OCI-LY7 (cell line): ENCODE data around the gene AKR1C8. TPM values are rescaled to one million over a fixed set of nuclear protein-coding genes. Genes with fewer than 3 reads are reported as not detected.

Source experiments
- BruUV-seq: library from RNA; stranded (reverse); fragments of 400-500 nt; replicated peaks from 2 replicates; lab custom pipeline; 2021; lab: Mats Ljungman, UMichigan
- CTCF ChIA-PET: fragments of 300-600 bp; sonication (Branson Sonifier 250); formaldehyde crosslinking; loops from one replicate; lab custom pipeline; 2022; ENCODE audit warnings: antibody characterized with exemption; ENCODE audit not compliant: unreplicated experiment; lab: Charles Lee
- POLR2A ChIA-PET: fragments of 300-600 bp; sonication (Branson Sonifier 250); formaldehyde crosslinking; loops from one replicate; lab custom pipeline; 2022; ENCODE audit warnings: antibody characterized with exemption; lab: Charles Lee
- DNase-seq: peaks from one replicate; pipeline ENCODE4 v3.0.0-alpha.2; 2015; ENCODE audit warnings: low spot score
- H2AFZ ChIP-seq: fragments of 200-600 bp; sonication (generic), shearing (Covaris generic); 2 replicates; pipeline ENCODE4 v1.6.1; 2014; ENCODE audit warnings: mild to moderate bottlenecking, antibody characterized with exemption, low read length, moderate library complexity
- H3K27ac ChIP-seq: fragments of 200-600 bp; sonication (generic); 2 replicates; pipeline ENCODE4 v1.5.1; 2014; ENCODE audit warnings: mixed run types, low read depth, mild to moderate bottlenecking, moderate library complexity, low read length, inconsistent platforms; ENCODE audit not compliant: poor library complexity, severe bottlenecking
- H3K36me3 ChIP-seq: fragments of 200-600 bp; sonication (generic); 2 replicates; pipeline ENCODE4 v1.6.1; 2014; ENCODE audit warnings: mild to moderate bottlenecking, antibody characterized with exemption, low read length, moderate library complexity, mixed read lengths; ENCODE audit not compliant: insufficient read depth
- H3K4me1 ChIP-seq: fragments of 200-600 bp; sonication (generic); 2 replicates; pipeline ENCODE4 v1.5.1; 2014; ENCODE audit warnings: mild to moderate bottlenecking, low read length; ENCODE audit not compliant: insufficient read depth, poor library complexity, severe bottlenecking
- H3K4me2 ChIP-seq: fragments of 200-600 bp; sonication (generic); 2 replicates; pipeline ENCODE4 v1.6.1; 2014; ENCODE audit warnings: mild to moderate bottlenecking, low read length
- H3K4me3 ChIP-seq: fragments of 200-600 bp; sonication (generic); 2 replicates; pipeline ENCODE4 v1.5.1; 2014; ENCODE audit warnings: mild to moderate bottlenecking, low read depth, low read length; ENCODE audit not compliant: poor library complexity, severe bottlenecking
- H3K79me2 ChIP-seq: fragments of 200-600 bp; sonication (generic); 2 replicates; pipeline ENCODE4 v1.6.1; 2016; ENCODE audit warnings: low read depth, mild to moderate bottlenecking, low read length, moderate library complexity, mixed read lengths; ENCODE audit not compliant: insufficient read depth
- H3K9me2 ChIP-seq: fragments of 200-600 bp; sonication (generic); 2 replicates; pipeline ENCODE4 v1.6.1; 2016; ENCODE audit warnings: mild to moderate bottlenecking, low read length, mixed read lengths; ENCODE audit not compliant: insufficient read depth
- H3K9me3 ChIP-seq: fragments of 200-600 bp; sonication (generic); 2 replicates; pipeline ENCODE4 v1.6.1; 2014; ENCODE audit warnings: mild to moderate bottlenecking, mixed run types, low read length, mixed read lengths
- H4K20me1 ChIP-seq: fragments of 200-600 bp; sonication (generic); 2 replicates; pipeline ENCODE4 v1.6.1; 2014; ENCODE audit warnings: mild to moderate bottlenecking, antibody characterized with exemption, low read length, moderate library complexity, mixed read lengths; ENCODE audit not compliant: insufficient read depth
- CTCF ChIP-seq: fragments of 200-600 bp; sonication (generic); conservative IDR thresholded peaks from 2 replicates; pipeline ENCODE4 v1.5.1; 2014; ENCODE audit warnings: mild to moderate bottlenecking, antibody characterized with exemption, low read length, moderate library complexity, mixed read lengths
- EZH2phosphoT487 ChIP-seq: fragments of 200-600 bp; sonication (generic); IDR thresholded peaks from 2 replicates; pipeline ENCODE4 v1.6.1; 2018; ENCODE audit warnings: low read depth, borderline replicate concordance, mild to moderate bottlenecking, mixed run types, antibody characterized with exemption, low read length, moderate library complexity, mixed read lengths
- intact Hi-C: fragments of 100-400 bp; cut with micrococcal nuclease; formaldehyde crosslinking; loops from one replicate; pipeline ENCODE4 v1.10.0; 2022; ENCODE audit not compliant: unreplicated experiment
- total RNA-seq, 2 experiments: library from RNA; depleted of rRNA in 1 of 2; stranded (reverse); fragments of >200 nt in 1 of 2; shearing (Covaris generic) in 1 of 2; gene quantifications; 2 replicates each; pipeline ENCODE4 v1.2.3, GENCODE V29; 2014 to 2022

The AKR1C8 gene
- total RNA-seq, 2 experiments from 2014 or later, result not detected

- POLR2A ChIA-PET, result no interaction called here
- H3K79me2 ChIP-seq, result no peaks in the 10 kb centered on the region
- CTCF ChIA-PET, result no interaction called here
- H3K4me1 ChIP-seq, result no peaks in the 10 kb centered on the region
- H3K9me3 ChIP-seq, result no peaks in the 10 kb centered on the region; the same call in 1 of the 2 replicates
- DNase-seq, result no peak
- TF ChIP-seq CTCF (no peak), EZH2phosphoT487 (no peak)
- no peaks in the 10 kb centered on the region for H3K36me3 ChIP-seq
- H3K4me2 ChIP-seq, result no peak overlapping the region
- intact Hi-C loops, result no loop called here
- no peaks in the 10 kb centered on the region for H4K20me1 ChIP-seq
- BruUV-seq, result no TSS peak
- no peak overlapping the region for H3K27ac ChIP-seq
- no peaks in the 10 kb centered on the region for H3K9me2 ChIP-seq
- H2AFZ ChIP-seq, result no peak overlapping the region
- no peak overlapping the region for H3K4me3 ChIP-seq
Observed at GRCh38 chr10:5147255-5147980, 37.5 kb downstream of the AKR1C8 start.

- no peak overlapping the region for H3K27ac ChIP-seq
- H3K4me3 ChIP-seq, result no peak overlapping the region
- H4K20me1 ChIP-seq, result no peaks in the 10 kb centered on the region
- intact Hi-C loops, result no loop called here
- no peak for TF ChIP-seq EZH2phosphoT487
- no peak for TF ChIP-seq CTCF
- ChIA-PET POLR2A (interaction anchor here (0.8 kb wide), 1 partner anchor 35 kb away, joined by 3 read pairs; no protein-coding TSS in a partner anchor), CTCF (no interaction called here)
- no peak for DNase-seq
- H3K36me3 ChIP-seq, result no peaks in the 10 kb centered on the region
- no peak overlapping the region for H3K4me2 ChIP-seq
- H2AFZ ChIP-seq, result no peak overlapping the region
- no peaks in the 10 kb centered on the region for H3K4me1 ChIP-seq
- no peaks in the 10 kb centered on the region for H3K79me2 ChIP-seq
- no peaks in the 10 kb centered on the region for H3K9me2 ChIP-seq
- no peaks in the 10 kb centered on the region; the same call in 1 of the 2 replicates for H3K9me3 ChIP-seq
- BruUV-seq, result no TSS peak
Observed at GRCh38 chr10:5146920-5147254, 38.1 kb downstream of the AKR1C8 start.

- Histone ChIP-seq H3K4me1 (no peaks in the 10 kb centered on the region), H3K9me3 (no peaks in the 10 kb centered on the region), H3K79me2 (no peaks in the 10 kb centered on the region), H3K9me2 (no peaks in the 10 kb centered on the region), H3K36me3 (no peaks in the 10 kb centered on the region), H4K20me1 (no peaks in the 10 kb centered on the region), H3K4me3 (no peak overlapping the region), H3K4me2 (no peak overlapping the region), H3K27ac (no peak overlapping the region), H2AFZ (no peak overlapping the region)
- ChIA-PET CTCF (no interaction called here), POLR2A (no interaction called here)
- intact Hi-C loops, result no loop called here
- no TSS peak for BruUV-seq
- no peak for TF ChIP-seq EZH2phosphoT487
- no peak for TF ChIP-seq CTCF
- DNase-seq, result no peak
Observed at GRCh38 chr10:5143137-5143536, 41.8 kb downstream of the AKR1C8 start.
